T-helper 22 cell (primary cell): ENCODE measurements around the gene COL25A1.
"Not testable (repeated sequence)": the region's sequence is repeated elsewhere in the genome, so short reads cannot be mapped to it uniquely, and the experiment has no call there.

Source experiments
- DNase-seq: peaks from one replicate; pipeline ENCODE4 v3.0.0-alpha.2; 2020; ENCODE audit warnings: low read depth

COL25A1 gene

DNA sequence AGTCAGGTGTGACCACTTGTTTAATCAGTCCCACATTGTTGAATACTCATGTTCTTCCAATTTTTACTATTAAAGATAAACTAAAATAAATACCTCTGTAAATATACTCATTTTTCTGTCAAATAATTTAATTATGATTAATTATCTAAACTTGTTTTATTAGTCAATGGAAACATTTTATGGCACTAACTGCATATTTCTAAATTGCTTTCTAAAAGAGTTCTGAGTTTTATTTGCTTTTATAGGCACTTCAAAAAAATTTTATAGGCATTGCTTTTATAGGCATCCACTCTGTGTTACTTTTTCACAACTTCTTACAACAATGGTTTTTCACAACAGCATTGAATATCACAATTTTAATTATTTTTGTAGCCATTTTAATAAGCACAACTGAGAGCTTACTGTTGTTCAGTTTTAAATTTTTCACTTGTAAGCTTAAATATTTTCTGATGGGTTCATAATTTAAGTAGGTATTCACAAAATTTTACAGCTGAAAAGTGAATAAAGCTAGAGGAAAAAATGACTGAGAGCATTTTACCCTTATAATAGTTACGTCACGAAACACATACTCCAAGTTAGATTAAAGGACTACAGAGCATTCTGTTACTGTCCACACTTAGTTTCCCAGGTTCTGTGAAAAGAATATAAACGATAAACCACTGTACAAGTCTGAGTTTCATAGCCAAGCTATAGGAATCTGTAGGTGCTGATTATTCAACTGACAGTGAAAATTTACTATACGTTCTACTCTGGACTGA lies 398.8 kb downstream of the COL25A1 start:
- no peak for DNase-seq

DNA sequence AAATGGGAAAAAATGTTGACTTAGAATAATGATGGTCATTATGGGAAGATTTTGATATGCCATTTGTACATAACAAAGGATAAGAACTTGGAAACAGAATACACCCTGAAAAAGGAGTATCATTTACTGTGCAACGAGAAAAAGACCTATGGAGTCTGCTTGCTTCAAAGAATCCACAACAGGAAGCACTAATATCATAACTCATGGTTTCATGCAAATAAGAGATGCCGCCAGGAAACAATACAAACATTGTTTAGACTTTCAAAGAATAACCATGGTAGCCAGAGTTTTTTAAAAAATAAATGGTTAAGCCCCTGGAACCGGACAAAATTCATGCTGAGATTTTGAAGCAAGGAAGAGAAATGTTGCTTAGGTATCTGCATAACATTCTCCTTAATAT lies 399.7 kb downstream of the COL25A1 start:
- DNase-seq = no peak

DNA sequence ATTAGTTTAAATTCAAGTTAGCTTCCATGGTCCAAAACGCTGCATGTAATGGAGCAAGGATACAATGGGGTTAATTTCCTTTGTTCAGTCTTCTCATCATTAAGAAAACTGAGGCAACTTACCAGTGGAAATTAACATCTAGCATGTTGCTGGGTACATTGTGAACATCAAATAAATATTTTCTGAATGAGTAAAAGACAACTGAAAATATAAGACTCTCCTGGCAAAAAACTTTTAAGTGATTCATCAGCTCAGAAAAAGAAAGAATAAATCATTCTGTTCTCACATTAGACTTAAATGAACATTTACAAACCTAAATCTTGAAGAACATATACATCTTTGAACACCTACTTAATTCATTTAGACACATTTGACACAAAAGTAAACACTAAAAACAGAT lies 401.2 kb downstream of the COL25A1 start:
- DNase-seq = no peak

DNA sequence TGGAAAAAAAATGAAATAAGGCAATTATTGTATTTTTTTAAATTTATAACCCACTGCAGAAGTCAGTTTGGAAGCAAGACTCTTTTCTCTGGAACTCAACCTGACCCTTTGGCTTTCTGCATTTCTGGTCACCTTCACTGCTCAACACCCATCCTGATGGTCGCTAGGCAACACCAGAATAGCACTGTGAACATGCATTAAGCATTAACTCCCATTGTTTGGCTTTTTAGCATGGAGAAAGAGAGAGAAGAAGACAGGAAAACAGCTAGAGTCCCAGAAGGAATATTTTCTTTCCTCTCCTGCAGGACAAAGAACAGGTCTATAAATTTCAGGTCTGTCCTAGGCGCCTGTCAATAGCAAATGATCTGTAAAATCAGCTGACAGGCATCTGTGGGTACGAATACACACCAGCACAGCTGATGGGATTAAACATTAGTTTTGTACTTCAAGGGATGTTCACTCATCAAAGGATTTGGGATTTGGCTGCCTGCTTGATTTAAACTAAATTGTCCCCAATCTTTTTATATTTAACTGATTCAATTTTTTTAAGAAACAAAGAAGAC lies 402.4 kb downstream of the COL25A1 start:
- no peak for DNase-seq

DNA sequence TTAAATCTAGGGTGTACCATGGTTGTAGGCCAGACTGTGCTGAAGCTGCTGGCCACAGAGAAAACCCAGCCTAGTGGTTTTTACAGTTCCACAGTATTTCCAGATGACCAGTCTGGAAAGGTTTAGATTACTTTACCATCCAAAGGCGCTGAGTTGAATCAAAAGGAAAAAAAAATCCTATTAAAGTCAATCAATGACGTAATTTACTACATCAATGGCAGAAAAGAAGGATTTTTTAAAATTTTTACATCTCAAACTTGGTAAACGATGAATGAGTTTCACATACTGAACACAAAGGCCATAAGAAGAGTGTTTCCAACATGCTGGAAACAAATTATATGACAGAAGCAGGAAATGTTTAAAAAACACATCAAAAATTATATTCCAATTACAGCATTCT lies 409.0 kb downstream of the COL25A1 start:
- no peak for DNase-seq

DNA sequence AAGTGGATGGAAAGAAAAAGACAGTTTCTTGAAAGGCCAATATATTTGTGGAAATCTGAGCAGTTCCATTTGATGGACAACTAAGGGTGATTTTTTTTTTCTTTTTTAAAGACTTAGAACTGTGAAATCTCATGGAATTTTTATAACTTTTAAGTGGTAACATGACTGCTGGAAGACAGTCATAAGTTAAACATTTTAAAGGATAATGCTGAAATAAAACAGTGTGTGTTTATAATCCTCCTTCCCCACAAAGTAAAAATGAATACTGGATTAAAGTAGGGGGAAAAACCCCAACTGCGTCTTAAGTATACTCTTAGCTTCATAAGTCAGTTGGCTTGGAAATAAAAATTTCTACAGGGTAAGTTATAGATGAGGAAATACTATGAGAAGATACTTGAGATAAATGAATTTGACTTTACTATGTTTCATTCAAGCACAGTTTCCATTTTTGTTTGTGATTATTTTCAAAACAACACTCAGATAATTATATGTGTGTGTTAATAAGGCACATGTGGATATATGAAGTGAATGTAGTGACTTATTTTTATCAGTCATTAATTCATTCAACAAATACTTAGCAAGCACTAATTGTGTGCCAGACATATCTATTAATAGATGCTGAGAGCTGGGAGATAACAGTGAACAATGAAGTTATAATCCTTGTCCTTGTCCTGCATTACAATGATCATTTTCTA lies 410.4 kb downstream of the COL25A1 start:
- DNase-seq = no peak

DNA sequence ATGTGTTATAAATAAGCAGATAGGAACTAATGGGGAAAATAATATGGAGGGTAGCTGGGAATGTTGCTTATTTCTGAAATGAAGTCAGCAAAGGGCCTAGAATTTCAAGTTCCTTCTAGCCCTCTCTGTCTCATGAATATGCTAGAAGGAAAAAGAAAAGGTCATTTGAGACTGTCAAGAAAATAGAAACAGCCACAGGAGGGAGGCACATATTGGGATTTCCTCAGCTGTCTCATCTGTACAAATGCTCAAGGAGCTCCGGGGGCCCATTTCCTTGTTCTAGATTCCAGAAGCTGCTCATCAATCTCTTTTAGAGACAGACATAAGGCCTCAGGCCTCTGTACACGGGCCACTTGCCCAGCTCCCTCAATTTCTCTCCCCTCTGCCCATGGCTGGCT lies 412.0 kb downstream of the COL25A1 start:
- DNase-seq = no peak

DNA sequence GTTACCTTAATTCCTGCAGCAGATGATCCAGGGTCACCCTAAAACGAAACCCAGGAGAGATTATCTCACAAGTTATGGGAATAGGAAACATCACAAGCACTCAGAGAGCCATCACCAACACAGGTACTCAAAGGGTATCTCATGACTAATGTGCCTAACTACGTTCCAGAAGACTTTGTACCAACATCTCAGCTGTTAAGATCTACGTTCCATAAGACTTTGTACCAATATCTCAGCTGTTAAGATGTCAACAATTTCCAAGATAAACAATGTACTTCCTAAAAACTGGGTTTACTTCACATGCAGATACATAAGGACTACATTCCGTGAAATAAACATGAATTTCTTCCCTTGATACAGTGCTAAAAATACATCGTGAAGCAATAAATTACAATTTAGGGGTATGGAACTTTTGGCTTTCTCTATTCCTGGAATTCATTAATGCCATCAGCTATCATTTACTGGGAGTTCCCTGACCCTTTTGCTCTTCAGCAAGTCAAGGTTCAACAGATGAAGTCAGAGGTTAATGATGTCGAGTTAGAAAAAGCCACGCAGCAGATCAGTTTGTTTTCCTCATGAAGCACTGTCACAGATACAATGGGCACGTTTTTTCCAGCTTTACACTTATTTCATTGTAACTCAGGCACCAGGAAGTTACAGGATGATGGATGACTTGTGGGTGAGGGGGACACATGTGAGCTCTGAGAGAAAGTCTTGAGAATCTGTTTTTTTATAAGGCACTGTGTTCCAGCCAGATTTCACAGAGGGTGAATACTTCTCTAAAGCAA lies 412.6 kb downstream of the COL25A1 start:
- no peak for DNase-seq

DNA sequence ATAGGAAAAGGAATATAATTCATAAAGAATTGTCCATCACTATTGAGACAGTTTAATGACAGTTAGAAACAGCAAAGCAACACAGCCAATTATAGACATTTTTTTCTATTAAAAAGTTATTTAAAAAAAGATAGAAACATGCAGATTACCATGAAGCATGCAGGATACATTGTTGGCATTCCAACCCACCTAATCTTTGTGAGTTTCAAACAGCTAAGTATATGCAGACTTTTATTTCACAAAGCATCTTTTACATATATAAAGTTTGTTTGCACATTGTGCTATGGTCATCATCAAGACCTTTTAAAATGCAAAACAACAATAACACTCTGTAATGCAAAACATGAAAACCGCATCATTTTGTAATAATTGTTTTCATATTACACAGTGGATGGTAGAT lies 413.7 kb downstream of the COL25A1 start:
- no peak for DNase-seq

DNA sequence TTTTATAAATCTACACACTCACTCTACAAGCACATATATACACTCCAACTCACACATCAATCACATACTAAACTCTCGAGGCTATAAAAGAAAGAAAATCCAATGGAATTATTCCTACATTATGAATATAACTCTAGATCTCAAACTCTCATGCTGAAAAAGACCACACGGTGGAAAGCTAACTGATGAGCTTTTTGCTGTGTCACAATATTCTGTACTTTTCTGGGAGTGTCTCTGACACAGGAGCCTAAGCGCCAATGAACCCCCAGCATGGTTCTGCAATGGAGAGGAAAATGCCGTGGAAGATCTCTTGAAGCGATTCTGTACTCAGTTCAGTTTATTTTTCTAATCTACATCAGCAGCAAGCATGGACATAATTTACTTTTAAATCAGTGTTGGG lies 415.4 kb downstream of the COL25A1 start:
- no peak for DNase-seq

DNA sequence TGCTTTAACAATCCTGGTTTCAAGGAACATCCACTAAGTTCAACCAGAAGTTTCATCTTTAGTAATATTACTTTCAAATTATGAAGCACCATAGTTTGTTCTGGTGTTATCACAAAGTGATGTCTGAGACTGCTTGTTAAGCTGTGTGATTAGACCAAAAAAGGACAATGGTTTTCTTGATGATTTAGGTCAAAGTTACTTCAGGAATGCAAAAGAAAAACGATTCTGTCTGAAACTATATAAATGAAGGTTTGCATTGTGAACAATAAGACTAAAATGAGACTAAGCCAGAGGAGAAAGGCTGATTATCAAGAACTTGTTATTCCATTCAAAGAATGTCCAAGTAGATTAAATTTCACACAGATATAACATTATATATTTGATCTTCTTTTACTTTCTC lies 417.2 kb downstream of the COL25A1 start:
- DNase-seq = no peak

DNA sequence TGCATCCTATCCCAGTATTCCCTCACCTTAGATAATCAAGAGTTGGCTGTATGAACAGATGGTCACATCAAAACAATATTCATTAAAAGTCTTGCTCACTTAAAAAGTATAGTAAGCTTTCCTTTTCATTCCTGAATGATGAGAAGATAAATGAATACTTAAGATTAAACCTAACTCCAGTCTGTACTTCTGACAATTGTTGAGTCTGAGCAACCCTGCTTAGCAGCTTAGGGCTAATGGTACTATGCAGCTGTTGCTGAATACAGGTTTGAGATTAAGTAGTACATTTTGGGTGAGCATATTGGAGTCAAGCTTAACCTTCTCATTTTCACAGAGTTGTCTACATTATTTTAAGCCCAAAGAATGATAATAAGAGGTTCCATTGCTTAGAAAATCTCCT lies 417.9 kb downstream of the COL25A1 start:
- DNase-seq = no peak

DNA sequence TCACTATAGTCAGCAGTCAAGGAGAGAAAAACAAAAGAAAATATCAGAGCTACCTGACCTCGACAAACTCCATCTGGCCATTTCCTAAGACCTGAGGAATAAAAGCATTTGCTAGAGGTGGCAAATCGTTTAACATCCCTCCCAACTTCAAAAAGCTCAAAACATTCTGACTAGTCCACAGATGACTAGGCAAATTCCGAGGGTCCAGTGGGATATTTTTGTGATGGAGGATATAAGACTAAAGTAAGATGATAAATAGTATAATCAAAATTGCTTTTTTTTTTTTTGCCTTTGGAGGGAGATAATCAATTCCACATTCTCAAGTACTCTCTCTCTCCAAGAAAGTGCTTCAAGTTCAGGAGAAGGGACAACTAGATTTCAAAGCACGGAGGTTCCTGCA lies 420.5 kb downstream of the COL25A1 start:
- DNase-seq = no peak

DNA sequence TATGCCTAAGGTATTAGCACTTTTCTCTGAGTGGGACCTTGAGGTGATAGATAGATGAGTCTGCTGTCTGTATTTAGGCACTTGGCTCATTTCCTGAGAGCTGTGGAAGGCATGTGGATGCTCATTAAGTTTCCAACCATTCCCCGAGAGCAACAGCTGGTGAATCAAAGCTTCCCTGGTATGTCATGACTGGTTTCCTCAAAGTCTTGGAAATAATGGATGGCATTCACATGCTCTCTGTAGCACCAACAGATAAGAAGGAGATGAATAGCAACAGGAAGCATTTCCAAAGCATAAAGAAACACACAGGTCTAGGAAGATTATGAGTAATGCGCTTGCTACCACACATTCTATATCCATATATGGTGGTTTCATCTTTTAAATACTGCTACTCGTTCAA lies 421.3 kb downstream of the COL25A1 start:
- DNase-seq = no peak

DNA sequence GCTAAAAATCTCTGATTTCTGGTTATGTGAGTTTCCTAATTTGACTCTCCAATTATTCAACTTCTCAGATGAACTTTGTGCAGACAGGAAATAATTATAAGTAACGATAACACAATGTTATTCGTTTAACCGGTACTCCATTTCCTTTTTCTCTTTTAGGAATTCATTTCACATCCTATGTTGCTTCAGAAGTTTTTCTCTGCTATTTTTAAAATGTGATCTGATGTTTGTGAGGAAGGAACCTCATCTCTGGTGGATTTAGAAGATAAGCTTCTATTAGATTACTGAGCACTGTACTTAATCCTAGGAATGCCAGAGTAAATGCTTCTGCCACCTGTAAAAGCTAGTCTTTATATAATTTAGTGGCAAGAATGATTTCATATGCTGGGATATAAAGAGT lies 423.7 kb downstream of the COL25A1 start:
- DNase-seq = no peak

DNA sequence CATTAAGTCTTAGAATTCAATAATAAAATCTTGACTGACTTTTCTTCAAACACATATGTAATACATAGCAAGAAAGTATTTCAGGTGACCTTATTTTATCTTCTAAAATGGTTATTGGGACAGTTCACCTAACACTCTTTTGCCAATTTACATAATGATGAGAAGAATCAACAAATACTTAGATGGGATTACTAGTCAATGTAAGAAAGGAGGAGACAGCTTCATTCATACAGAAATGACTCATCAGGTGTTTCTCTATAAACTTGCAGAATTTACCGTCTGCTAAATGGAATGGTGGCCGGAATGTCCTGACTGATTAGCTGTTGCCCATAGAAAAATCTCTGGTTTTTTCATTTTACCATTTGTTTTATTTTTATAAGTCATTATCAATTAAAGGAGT lies 424.6 kb downstream of the COL25A1 start:
- DNase-seq = no peak

DNA sequence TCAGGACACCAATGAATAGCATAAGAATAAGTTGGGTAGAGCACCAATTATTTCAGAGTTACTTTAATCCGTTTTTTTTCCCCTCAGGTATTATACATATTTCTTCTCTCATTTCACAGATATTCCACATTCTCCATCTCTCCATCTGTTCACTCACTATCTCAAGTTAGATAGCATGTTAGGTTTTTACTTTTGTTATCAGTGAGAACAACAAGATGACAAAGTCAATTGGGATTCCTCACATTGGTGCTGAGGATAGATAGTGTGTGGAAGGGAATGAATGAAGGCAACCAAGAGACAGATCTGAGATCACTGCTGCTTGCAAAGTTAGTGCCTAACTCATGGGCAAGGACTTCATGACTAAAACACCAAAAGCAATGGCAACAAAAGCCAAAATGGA lies 427.7 kb downstream of the COL25A1 start:
- no peak for DNase-seq

DNA sequence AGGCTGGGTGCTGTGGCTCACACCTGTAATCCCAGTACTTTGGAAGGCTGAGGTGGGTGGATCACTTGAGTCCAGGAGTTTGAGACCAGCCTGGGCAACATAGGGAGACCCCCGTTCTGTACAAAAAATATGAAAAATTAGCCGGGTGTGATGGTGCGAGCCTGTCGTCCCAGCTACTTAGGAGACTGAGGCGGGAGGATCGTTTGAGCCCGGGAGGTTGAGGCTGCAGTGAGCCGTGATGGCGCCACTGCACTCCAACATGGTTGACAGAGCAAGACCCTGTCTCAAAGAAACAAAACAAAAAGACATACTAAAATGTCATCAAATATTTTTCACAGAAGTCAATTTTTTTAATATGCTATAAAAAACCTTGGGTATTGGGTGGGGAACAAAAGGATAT lies 432.5 kb downstream of the COL25A1 start:
- DNase-seq = not testable (repeated sequence)

DNA sequence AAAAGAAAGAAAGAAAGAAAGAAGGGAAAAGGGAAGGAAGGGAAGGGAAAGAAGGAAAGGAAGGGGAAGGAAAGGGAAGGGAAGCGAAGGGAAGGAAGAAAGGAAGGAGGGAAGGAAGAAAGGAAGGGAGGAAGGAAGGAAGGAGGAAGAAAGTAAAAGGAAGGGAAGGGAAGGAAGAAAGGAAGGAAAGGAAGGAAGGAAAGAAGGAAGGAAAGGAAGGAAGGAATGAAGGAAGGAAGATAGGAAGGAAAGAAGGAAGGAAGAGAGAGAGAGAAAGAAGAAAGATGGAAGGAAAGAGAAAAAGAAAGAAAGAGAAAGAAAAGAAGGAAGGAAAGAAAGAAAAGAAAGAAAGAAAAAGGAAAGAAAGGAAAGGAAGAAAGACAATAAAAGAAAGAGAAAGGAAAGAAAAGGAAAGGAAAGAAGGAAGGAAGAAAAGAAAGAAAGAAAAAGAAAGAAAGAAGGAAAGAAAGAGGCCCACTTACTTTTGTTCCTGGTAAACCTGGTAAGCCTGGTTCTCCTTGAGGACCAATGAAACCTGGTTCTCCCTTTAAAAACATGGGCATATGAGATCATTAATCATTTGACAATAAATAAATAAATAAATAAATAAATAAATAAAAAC lies 433.7 kb downstream of the COL25A1 start:
- DNase-seq = no peak

DNA sequence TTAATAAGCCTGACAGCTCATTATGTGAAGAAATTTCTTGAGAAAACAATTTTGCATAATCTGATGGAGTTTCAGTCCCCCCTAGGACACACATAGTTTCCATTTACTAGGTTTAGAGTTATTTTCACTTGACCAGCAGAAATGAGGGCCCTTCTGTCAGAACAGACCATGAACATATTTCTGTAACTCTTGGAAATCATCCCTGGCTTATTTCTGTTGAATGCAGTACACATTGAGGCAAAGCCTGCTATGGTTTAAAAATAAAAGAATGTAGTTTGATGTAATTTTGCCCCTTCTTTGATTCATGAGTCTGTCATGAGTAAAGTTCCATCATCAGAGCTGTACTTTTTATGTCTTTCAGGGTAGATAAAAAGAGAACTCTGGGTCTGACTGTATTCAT lies 435.0 kb downstream of the COL25A1 start:
- no peak for DNase-seq

DNA sequence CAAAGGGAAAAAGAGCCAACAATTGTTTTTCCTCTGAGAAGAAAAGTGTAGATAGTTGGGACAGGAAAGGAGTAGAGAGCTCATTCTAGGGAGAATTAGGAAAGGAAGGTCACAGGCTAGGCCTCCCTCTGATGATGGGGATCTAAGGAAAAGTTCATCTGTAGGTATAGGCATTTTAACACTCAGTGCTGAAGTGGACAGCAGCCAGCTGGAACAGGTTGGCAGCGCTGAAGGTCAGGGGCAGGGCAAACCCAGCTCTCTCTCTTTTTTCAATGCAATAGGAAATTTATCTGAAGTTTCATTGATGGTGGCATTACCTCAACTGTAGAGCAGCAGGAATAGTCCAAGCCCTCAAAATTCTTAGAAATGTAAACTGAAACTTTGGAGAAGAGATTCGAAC lies 441.1 kb downstream of the COL25A1 start:
- no peak for DNase-seq

DNA sequence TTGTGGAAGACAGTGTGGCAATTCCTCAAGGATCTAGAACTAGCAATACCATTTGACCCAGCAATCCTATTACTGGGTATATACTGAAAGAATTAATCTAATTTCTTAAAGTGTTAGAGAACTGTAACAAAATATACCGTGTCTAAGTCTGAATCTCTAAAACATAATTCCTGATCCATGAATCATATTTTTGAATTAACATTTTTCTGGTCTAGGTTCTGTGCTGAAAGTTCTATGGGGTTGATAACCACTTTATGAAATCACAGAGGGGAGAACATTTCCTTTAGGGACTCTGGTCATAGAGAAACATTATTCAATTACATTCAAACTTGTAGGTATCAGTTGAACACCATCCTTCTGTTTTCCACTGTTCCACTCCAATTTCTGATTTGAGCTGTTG lies 447.7 kb downstream of the COL25A1 start:
- no peak for DNase-seq
